Adrenal gland (tissue), 5 donors: ENCODE data around the gene PSMD3.

ENCODE experiments used
- POLR2A ChIP-seq, 2 donors: fragments of 450-650 bp; IDR thresholded peaks; one replicate each; pipeline ENCODE4 v1.6.1; 2017; ENCODE audit warnings: antibody characterized with exemption in 2 of 2, mild to moderate bottlenecking in 2 of 2, moderate library complexity in 1 of 2
- TF ChIP-seq, protein P1 (sequence below), 6 experiments: fragments of 450-650 bp in 4 of 6; fragments of 200-600 bp in 2 of 6; sonication (generic) in 1 of 6; IDR thresholded peaks; 1 replicate in 5 of 6; 2 replicates in 1 of 6; pipeline versions ENCODE4 v1.5.1 to v1.8.0; 2016 to 2021; ENCODE audit warnings: antibody characterized with exemption in 6 of 6, mild to moderate bottlenecking in 2 of 6, moderate library complexity in 1 of 6
- donor health status: DM: no; HTN: no; CAD: no.

- TF ChIP-seq, protein P1, sequence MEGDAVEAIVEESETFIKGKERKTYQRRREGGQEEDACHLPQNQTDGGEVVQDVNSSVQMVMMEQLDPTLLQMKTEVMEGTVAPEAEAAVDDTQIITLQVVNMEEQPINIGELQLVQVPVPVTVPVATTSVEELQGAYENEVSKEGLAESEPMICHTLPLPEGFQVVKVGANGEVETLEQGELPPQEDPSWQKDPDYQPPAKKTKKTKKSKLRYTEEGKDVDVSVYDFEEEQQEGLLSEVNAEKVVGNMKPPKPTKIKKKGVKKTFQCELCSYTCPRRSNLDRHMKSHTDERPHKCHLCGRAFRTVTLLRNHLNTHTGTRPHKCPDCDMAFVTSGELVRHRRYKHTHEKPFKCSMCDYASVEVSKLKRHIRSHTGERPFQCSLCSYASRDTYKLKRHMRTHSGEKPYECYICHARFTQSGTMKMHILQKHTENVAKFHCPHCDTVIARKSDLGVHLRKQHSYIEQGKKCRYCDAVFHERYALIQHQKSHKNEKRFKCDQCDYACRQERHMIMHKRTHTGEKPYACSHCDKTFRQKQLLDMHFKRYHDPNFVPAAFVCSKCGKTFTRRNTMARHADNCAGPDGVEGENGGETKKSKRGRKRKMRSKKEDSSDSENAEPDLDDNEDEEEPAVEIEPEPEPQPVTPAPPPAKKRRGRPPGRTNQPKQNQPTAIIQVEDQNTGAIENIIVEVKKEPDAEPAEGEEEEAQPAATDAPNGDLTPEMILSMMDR (IDR thresholded peaks at IDR 0.05): no peak
- TF ChIP-seq POLR2A (IDR thresholded peaks at IDR 0.05): no peak
These were observed 60.6 kb downstream of the PSMD3 start for GRCh38 chr17:40041196-40041595.
